HEK293 (cell line): ENCODE data around the gene TMEM184B.

Experiments
- CTCF ChIA-PET: fragments of 350-600 bp; formaldehyde crosslinking; extraction: SDS; loops from one replicate; lab custom pipeline; 2021; ENCODE audit warnings: antibody characterized with exemption; lab: Yijun Ruan, JAX
- POLR2A ChIA-PET: fragments of 300-600 bp; formaldehyde crosslinking; extraction: SDS; loops from one replicate; lab custom pipeline; 2020; ENCODE audit warnings: antibody characterized with exemption, inconsistent platforms; lab: Yijun Ruan, JAX
- H3K27ac ChIP-seq: fragments of 200-500 bp; sonication (Bioruptor generic); 2 replicates; pipeline ENCODE4 v1.5.1; 2014; ENCODE audit warnings: low read depth, low read length, control low read depth, inconsistent platforms; ENCODE audit errors: extremely low read depth
- H3K36me3 ChIP-seq, 2 experiments: fragments of 200-500 bp in 1 of 2; sonication (Bioruptor generic) in 1 of 2; 1 replicate in 1 of 2; 2 replicates in 1 of 2; pipeline ENCODE4 v1.5.1; 2014 to 2017; ENCODE audit warnings: inconsistent platforms in 2 of 2, low read length in 2 of 2; ENCODE audit not compliant: control insufficient read depth in 2 of 2, insufficient read depth in 1 of 2
- H3K4me1 ChIP-seq: fragments of 200-500 bp; sonication (Bioruptor generic); 2 replicates; pipeline ENCODE4 v1.5.1; 2014; ENCODE audit warnings: mild to moderate bottlenecking, low read length, inconsistent platforms; ENCODE audit not compliant: control insufficient read depth, insufficient read depth
- H3K4me3 ChIP-seq: 2 replicates; pipeline ENCODE4 v1.5.1; 2011; ENCODE audit warnings: low read depth, mild to moderate bottlenecking, control low read depth, low read length, moderate library complexity
- H3K9me3 ChIP-seq: fragments of 200-500 bp; sonication (Bioruptor generic); 2 replicates; pipeline ENCODE4 v1.5.1; 2014; ENCODE audit warnings: low read depth, low read length, inconsistent platforms; ENCODE audit not compliant: control insufficient read depth, insufficient read depth
- BCL11B ChIP-seq: fragments of 450-650 bp; formaldehyde crosslinking; IDR thresholded peaks from 2 replicates; pipeline ENCODE4 v1.5.1; 2016; ENCODE audit warnings: low read depth, missing biosample characterization, missing genetic modification characterization
- CTCF ChIP-seq: fragments of 450-650 bp; formaldehyde crosslinking; IDR thresholded peaks from 2 replicates; pipeline ENCODE4 v1.5.1; 2016; ENCODE audit warnings: missing biosample characterization, missing genetic modification characterization
- EGR2 ChIP-seq: fragments of 450-650 bp; formaldehyde crosslinking; IDR thresholded peaks from 2 replicates; pipeline ENCODE4 v1.5.1; 2016; ENCODE audit warnings: low read depth, missing biosample characterization, missing genetic modification characterization
- GLI4 ChIP-seq: fragments of 450-650 bp; formaldehyde crosslinking; IDR thresholded peaks from 2 replicates; pipeline ENCODE4 v1.5.1; 2016; ENCODE audit warnings: missing biosample characterization, missing genetic modification characterization
- GLIS1 ChIP-seq: fragments of 450-650 bp; formaldehyde crosslinking; IDR thresholded peaks from 2 replicates; pipeline ENCODE4 v1.5.1; 2016; ENCODE audit warnings: missing biosample characterization, missing genetic modification characterization
- GLIS2 ChIP-seq: fragments of 450-650 bp; formaldehyde crosslinking; IDR thresholded peaks from 2 replicates; pipeline ENCODE4 v1.5.1; 2016; ENCODE audit warnings: missing biosample characterization, missing genetic modification characterization
- IKZF3 ChIP-seq: fragments of 450-650 bp; IDR thresholded peaks from 2 replicates; pipeline ENCODE4 v1.5.0; 2018; ENCODE audit warnings: missing biosample characterization, mild to moderate bottlenecking, missing genetic modification characterization, moderate library complexity
- SP2 ChIP-seq: fragments of 450-650 bp; formaldehyde crosslinking; IDR thresholded peaks from 2 replicates; pipeline ENCODE4 v1.5.1; 2016; ENCODE audit warnings: missing biosample characterization, missing genetic modification characterization
- ZNF114 ChIP-seq: fragments of 450-650 bp; formaldehyde crosslinking; IDR thresholded peaks from 2 replicates; pipeline ENCODE4 v1.5.0; 2017; ENCODE audit warnings: missing biosample characterization, missing genetic modification characterization
- ZNF214 ChIP-seq: fragments of 450-650 bp; formaldehyde crosslinking; IDR thresholded peaks from 2 replicates; pipeline ENCODE4 v1.5.1; 2017; ENCODE audit warnings: missing biosample characterization, mild to moderate bottlenecking, missing genetic modification characterization, borderline replicate concordance
- ZNF223 ChIP-seq: fragments of 450-650 bp; formaldehyde crosslinking; IDR thresholded peaks from 2 replicates; pipeline ENCODE4 v1.5.1; 2016; ENCODE audit warnings: missing biosample characterization, missing genetic modification characterization
- ZNF274 ChIP-seq, 2 experiments: fragments of 200-500 bp in 1 of 2; fragments of 450-650 bp in 1 of 2; sonication (Bioruptor generic) in 1 of 2; formaldehyde crosslinking in 1 of 2; IDR thresholded peaks; 2 replicates each; pipeline versions ENCODE4 v1.5.1 to v1.6.1; 2014 to 2016; ENCODE audit warnings: borderline replicate concordance in 1 of 2, inconsistent platforms in 1 of 2, low read length in 1 of 2, missing biosample characterization in 1 of 2, missing genetic modification characterization in 1 of 2
- ZNF366 ChIP-seq: fragments of 450-650 bp; formaldehyde crosslinking; conservative IDR thresholded peaks from 2 replicates; pipeline ENCODE4 v1.5.1; 2016; ENCODE audit warnings: missing biosample characterization, missing genetic modification characterization
- ZNF600 ChIP-seq: fragments of 450-650 bp; formaldehyde crosslinking; IDR thresholded peaks from 2 replicates; pipeline ENCODE4 v1.5.1; 2016; ENCODE audit warnings: missing biosample characterization, missing genetic modification characterization
- TF ChIP-seq, protein P1 (sequence below): fragments of 450-650 bp; formaldehyde crosslinking; IDR thresholded peaks from 2 replicates; pipeline ENCODE4 v1.5.1; 2016; ENCODE audit warnings: missing biosample characterization, missing genetic modification characterization
- TF ChIP-seq, protein P2 (sequence below): fragments of 450-650 bp; formaldehyde crosslinking; IDR thresholded peaks from 2 replicates; pipeline ENCODE4 v1.5.1; 2016; ENCODE audit warnings: missing biosample characterization, missing genetic modification characterization

TMEM184B gene

GRCh38 chr22:38226853-38227649, 45.8 kb downstream of the TMEM184B start:
- TF ChIP-seq ZNF600 (tag by site-specific recombination): 0 out of 2 replicates have a peak, but pooled peaks have one; percentile 41
- peak; percentile 93 for TF ChIP-seq ZNF366 (tag by site-specific recombination)
- TF ChIP-seq ZNF114 (tag by site-specific recombination): no peak
- Histone ChIP-seq H3K36me3 (peaks cover 4 to 93% of the 10 kb centered on the region in 2 experiments; a peak in 2 of 3 replicates), H3K4me1 (no peaks in the 10 kb centered on the region), H3K27ac (no peak overlapping the region), H3K9me3 (no peaks in the 10 kb centered on the region), H3K4me3 (no peak overlapping the region)
- CTCF ChIA-PET: interaction anchor here (3.9 kb wide), 1 partner anchor 113 kb away, joined by 35 read pairs; no protein-coding TSS in a partner anchor
- POLR2A ChIA-PET: no interaction called here

DNA sequence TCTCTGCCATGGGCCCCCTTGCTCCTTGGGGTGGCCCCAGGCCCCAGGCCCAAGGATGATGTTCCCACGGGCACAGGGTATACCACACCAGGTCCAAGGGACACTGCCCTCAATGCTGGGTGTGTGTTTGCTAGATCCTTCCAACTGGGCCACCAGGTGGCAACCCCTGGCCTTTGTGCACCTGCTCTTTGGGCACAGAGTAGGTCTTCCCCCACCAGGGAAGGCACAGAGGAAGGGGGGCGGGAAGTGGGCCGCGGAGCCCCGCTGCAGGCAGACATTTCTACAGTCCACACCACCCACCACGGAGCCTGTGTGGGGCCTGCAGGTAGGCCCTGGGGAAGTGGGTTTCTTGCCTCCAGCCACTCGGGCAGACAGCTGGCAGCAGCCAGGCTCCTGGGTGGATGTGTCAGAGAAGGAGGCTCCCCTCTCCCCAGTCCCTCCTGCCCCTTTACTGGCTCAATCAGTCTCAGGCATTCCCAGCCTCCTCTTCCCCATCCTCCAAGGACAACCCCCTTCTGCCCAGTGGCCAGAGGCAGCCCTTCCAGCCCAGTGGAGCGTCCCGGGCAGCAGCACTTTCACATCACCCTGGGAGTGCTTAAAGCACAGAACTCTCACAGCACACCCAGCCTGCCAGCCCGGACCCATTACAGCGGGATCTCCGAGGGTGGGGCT, 49.4 kb downstream of the TMEM184B start:
- ChIA-PET POLR2A (no interaction called here), CTCF (no interaction called here)
- Histone ChIP-seq H3K9me3 (no peaks in the 10 kb centered on the region), H3K36me3 (peaks cover 4 to 77% of the 10 kb centered on the region in 2 experiments; a peak in 2 of 3 replicates), H3K4me1 (no peaks in the 10 kb centered on the region), H3K27ac (no peak overlapping the region), H3K4me3 (no peak overlapping the region)
- no peak for TF ChIP-seq GLI4 (tag by site-specific recombination)
- TF ChIP-seq GLIS1: peak; percentile 15; the same call in 1 of the 2 replicates
- no peak for TF ChIP-seq IKZF3 (tag by site-specific recombination)
- TF ChIP-seq EGR2 (tag by site-specific recombination): peak; percentile 21; the same call in 1 of the 2 replicates
- 0 out of 2 replicates have a peak, but pooled peaks have one; percentile 24 for TF ChIP-seq ZNF600 (tag by site-specific recombination)

DNA sequence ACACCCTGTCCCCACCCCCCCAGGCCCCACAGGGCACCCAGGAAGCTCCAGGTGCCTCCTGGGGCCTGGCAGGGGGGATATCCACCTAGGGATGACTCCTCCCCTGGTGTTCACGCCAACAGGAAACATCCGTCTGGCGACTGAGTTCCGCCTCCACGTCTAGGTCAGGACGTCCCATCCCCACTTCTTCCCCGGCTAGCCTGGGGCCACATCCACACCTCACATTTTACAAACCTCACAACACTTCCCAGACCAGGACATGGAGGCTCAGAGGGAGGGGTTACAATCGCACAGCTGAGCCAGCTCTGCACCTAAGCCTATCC, 50.1 kb downstream of the TMEM184B start:
- H3K27ac ChIP-seq: no peak overlapping the region
- no peaks in the 10 kb centered on the region for H3K9me3 ChIP-seq
- ChIA-PET POLR2A (no interaction called here), CTCF (interaction anchor here (0.5 kb wide), 2 partner anchors 48 to 577 kb away, joined by 3 read pairs; no protein-coding TSS in a partner anchor)
- no peaks in the 10 kb centered on the region for H3K4me1 ChIP-seq
- TF ChIP-seq SP2: peak; percentile 10; the same call in 1 of the 2 replicates
- TF ChIP-seq BCL11B (tag by site-specific recombination): no peak
- TF ChIP-seq GLIS1: peak; percentile 62
- TF ChIP-seq ZNF214 (tag by site-specific recombination): no peak
- TF ChIP-seq GLIS2 (tag by site-specific recombination): peak; percentile 32; the same call in 1 of the 2 replicates
- H3K4me3 ChIP-seq: no peak overlapping the region
- H3K36me3 ChIP-seq: peaks cover 4 to 70% of the 10 kb centered on the region in 2 experiments; a peak in 2 of 3 replicates

DNA sequence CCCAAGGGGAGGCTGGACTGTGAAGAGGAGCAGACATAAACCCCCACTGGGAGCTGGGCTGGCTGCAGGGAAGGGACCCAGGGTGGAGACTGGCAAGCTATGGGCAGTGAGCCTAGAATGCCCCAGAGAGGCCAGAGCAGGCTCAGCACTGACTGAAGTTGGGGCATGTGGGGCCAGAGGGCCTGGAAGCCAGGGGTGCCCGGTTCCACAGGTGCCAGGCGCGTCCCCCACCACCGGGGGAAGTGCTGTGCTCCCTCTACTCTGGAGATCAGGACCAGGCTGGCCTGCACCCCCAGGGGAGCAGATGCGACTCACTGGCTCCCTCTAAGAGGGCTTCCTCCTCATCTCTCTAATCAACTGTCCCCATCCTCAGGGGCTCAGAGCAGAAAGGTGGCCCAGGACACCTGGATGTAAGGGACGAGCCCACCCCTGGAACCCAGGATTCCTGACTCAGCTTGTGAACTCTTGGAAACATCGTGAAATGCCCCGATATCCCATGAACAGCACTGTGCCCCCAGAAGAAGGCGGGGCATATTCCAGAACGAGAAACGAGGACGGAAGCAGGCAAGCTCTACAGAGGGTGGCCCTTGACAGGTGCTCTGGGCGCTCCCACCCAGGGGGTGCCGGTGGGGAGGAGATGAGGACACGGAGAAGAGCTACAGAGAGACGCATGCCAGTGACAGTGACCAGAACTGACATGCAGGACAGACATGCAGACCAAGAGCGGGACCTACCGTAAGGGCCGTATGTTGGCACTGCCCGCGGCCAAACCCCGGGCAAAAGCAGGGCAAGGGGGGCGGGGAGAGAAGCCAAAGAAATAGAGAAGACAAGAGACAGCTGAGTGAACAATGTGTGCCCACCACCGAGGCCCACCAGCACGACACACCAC, 50.7 kb downstream of the TMEM184B start:
- no peak overlapping the region for H3K4me3 ChIP-seq
- H3K4me1 ChIP-seq: no peaks in the 10 kb centered on the region
- ChIA-PET POLR2A (interaction anchor here (1.2 kb wide), 1 partner anchor 20 kb away, joined by 3 read pairs; the partner anchor contains the start of gene MAFF), CTCF (interaction anchor here (0.5 kb wide), 2 partner anchors 49 to 578 kb away, joined by 3 read pairs; no protein-coding TSS in a partner anchor)
- no peak overlapping the region for H3K27ac ChIP-seq
- peaks cover 4 to 64% of the 10 kb centered on the region in 2 experiments; a peak in 2 of 3 replicates for H3K36me3 ChIP-seq
- TF ChIP-seq, protein P1, sequence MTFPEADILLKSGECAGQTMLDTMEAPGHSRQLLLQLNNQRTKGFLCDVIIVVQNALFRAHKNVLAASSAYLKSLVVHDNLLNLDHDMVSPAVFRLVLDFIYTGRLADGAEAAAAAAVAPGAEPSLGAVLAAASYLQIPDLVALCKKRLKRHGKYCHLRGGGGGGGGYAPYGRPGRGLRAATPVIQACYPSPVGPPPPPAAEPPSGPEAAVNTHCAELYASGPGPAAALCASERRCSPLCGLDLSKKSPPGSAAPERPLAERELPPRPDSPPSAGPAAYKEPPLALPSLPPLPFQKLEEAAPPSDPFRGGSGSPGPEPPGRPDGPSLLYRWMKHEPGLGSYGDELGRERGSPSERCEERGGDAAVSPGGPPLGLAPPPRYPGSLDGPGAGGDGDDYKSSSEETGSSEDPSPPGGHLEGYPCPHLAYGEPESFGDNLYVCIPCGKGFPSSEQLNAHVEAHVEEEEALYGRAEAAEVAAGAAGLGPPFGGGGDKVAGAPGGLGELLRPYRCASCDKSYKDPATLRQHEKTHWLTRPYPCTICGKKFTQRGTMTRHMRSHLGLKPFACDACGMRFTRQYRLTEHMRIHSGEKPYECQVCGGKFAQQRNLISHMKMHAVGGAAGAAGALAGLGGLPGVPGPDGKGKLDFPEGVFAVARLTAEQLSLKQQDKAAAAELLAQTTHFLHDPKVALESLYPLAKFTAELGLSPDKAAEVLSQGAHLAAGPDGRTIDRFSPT (tag by site-specific recombination): peak; percentile 87
- TF ChIP-seq GLIS1 (peak; percentile 68), ZNF274 (IDR thresholded peaks at IDR 0.05; ENCODE audit: low read length) (no peak), ZNF274 (tag by site-specific recombination; IDR thresholded peaks at IDR 0.05; ENCODE audit: borderline replicate concordance) (no peak), ZNF223 (tag by site-specific recombination) (0 out of 2 replicates have a peak, but pooled peaks have one; percentile 39), CTCF (tag by site-specific recombination) (peak; percentile 25; the same call in 1 of the 2 replicates), ZNF600 (tag by site-specific recombination) (peak; percentile 66)
- TF ChIP-seq, protein P2, sequence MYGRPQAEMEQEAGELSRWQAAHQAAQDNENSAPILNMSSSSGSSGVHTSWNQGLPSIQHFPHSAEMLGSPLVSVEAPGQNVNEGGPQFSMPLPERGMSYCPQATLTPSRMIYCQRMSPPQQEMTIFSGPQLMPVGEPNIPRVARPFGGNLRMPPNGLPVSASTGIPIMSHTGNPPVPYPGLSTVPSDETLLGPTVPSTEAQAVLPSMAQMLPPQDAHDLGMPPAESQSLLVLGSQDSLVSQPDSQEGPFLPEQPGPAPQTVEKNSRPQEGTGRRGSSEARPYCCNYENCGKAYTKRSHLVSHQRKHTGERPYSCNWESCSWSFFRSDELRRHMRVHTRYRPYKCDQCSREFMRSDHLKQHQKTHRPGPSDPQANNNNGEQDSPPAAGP: no peak
- H3K9me3 ChIP-seq: no peaks in the 10 kb centered on the region
